A673 (cell line): ENCODE results near the gene EGFR. TPM values are rescaled to one million over a fixed set of nuclear protein-coding genes. Genes with fewer than 3 reads are reported as not detected.

Source experiments
- BruUV-seq: library from RNA; stranded (reverse); fragments of 400-500 nt; replicated peaks from 2 replicates; lab custom pipeline; 2021; lab: Mats Ljungman, UMichigan
- CTCF ChIA-PET: fragments of 300-600 bp; sonication (Branson Sonifier 250); formaldehyde crosslinking; loops from one replicate; lab custom pipeline; 2022; ENCODE audit warnings: antibody characterized with exemption; lab: Charles Lee
- POLR2A ChIA-PET: fragments of 300-600 bp; sonication (Branson Sonifier 250); formaldehyde crosslinking; loops from one replicate; lab custom pipeline; 2022; ENCODE audit warnings: antibody characterized with exemption; ENCODE audit not compliant: low non-redundant PET; lab: Charles Lee
- DNase-seq: peaks from one replicate; pipeline ENCODE4 v3.0.0-alpha.2; 2015; ENCODE audit warnings: low spot score
- H3K27ac ChIP-seq: fragments of 200-600 bp; sonication (generic); 2 replicates; pipeline ENCODE4 v1.5.1; 2016; ENCODE audit warnings: mixed run types, low read depth, mild to moderate bottlenecking, mixed read lengths, antibody characterized with exemption, low read length; ENCODE audit not compliant: poor library complexity, severe bottlenecking
- H3K27me3 ChIP-seq: fragments of 200-600 bp; sonication (generic); replicated peaks from 2 replicates; pipeline ENCODE4 v1.6.1; 2017; ENCODE audit warnings: mixed run types, low read depth, mild to moderate bottlenecking, mixed read lengths, antibody characterized with exemption, low read length; ENCODE audit not compliant: insufficient read depth, poor library complexity
- H3K36me3 ChIP-seq: fragments of 200-600 bp; sonication (generic); 2 replicates; pipeline ENCODE4 v1.6.1; 2016; ENCODE audit warnings: mixed run types, mild to moderate bottlenecking, mixed read lengths, antibody characterized with exemption, low read length; ENCODE audit not compliant: insufficient read depth, poor library complexity, severe bottlenecking
- H3K4me1 ChIP-seq: fragments of 200-600 bp; sonication (generic); 2 replicates; pipeline ENCODE4 v1.6.1; 2017; ENCODE audit warnings: mixed run types, mild to moderate bottlenecking, mixed read lengths, antibody characterized with exemption, low read length; ENCODE audit not compliant: insufficient read depth, poor library complexity, severe bottlenecking
- H3K4me3 ChIP-seq: fragments of 200-600 bp; sonication (generic); 2 replicates; pipeline ENCODE4 v1.5.1; 2016; ENCODE audit warnings: low read depth, mixed run types, mild to moderate bottlenecking, mixed read lengths, low read length; ENCODE audit not compliant: poor library complexity, severe bottlenecking
- H3K9me3 ChIP-seq: fragments of 200-600 bp; sonication (generic); 2 replicates; pipeline ENCODE4 v1.6.1; 2016; ENCODE audit warnings: mixed run types, low read depth, mild to moderate bottlenecking, mixed read lengths, antibody characterized with exemption, low read length; ENCODE audit not compliant: poor library complexity, severe bottlenecking
- CTCF ChIP-seq: fragments of 300-800, 200-600 bp; sonication (generic); conservative IDR thresholded peaks from 2 replicates; pipeline ENCODE4 v1.5.1; 2017; ENCODE audit warnings: low read depth, mild to moderate bottlenecking, antibody characterized with exemption, low read length, moderate library complexity, mixed read lengths
- EZH2 ChIP-seq: fragments of 200-600 bp; sonication (generic); IDR thresholded peaks from 2 replicates; pipeline ENCODE4 v1.6.1; 2017; ENCODE audit warnings: borderline replicate concordance, low read depth, mild to moderate bottlenecking, mixed read lengths, antibody characterized with exemption, low read length; ENCODE audit not compliant: poor library complexity, severe bottlenecking
- intact Hi-C: fragments of 100-400 bp; cut with micrococcal nuclease; formaldehyde crosslinking; loops from one replicate; pipeline ENCODE4 v1.10.0; 2022; ENCODE audit not compliant: unreplicated experiment
- total RNA-seq: library from RNA; stranded (reverse); gene quantifications from 2 replicates; pipeline ENCODE4 v1.2.3, GENCODE V29; 2021

EGFR gene
- total RNA-seq, 1 experiment from 2014 or later: 0.84 TPM

GRCh38 chr7:55192723-55193122, 173.9 kb downstream of the EGFR start:
- peak; percentile 75 for DNase-seq
- no peak overlapping the region for H3K27ac ChIP-seq
- H3K27me3 ChIP-seq: no peaks in the 10 kb centered on the region
- POLR2A ChIA-PET: no interaction called here
- intact Hi-C loops: no loop called here
- BruUV-seq: no TSS peak
- CTCF ChIA-PET: interaction anchor here (0.6 to 0.7 kb wide), 2 partner anchors 36 to 288 kb away, joined by 4 read pairs; no protein-coding TSS in a partner anchor
- no peaks in the 10 kb centered on the region for H3K9me3 ChIP-seq
- peaks cover 13% of the 10 kb centered on the region for H3K4me1 ChIP-seq
- no peaks in the 10 kb centered on the region for H3K36me3 ChIP-seq
- TF ChIP-seq EZH2 (no peak), CTCF (no peak)
- H3K4me3 ChIP-seq: no peak overlapping the region

- Histone ChIP-seq H3K4me1 (peaks cover 13% of the 10 kb centered on the region), H3K27me3 (no peaks in the 10 kb centered on the region), H3K9me3 (no peaks in the 10 kb centered on the region), H3K4me3 (no peak overlapping the region), H3K36me3 (no peaks in the 10 kb centered on the region), H3K27ac (no peak overlapping the region)
- CTCF ChIA-PET: no interaction called here
- DNase-seq: no peak
- intact Hi-C loops: no loop called here
- POLR2A ChIA-PET: no interaction called here
- no TSS peak for BruUV-seq
- TF ChIP-seq EZH2: no peak
- no peak for TF ChIP-seq CTCF
Observed at GRCh38 chr7:55193245-55193644, 174.4 kb downstream of the EGFR start.

GRCh38 chr7:55194522-55194921, 175.7 kb downstream of the EGFR start:
- Histone ChIP-seq H3K36me3 (no peaks in the 10 kb centered on the region), H3K27me3 (no peaks in the 10 kb centered on the region), H3K27ac (no peak overlapping the region), H3K9me3 (no peaks in the 10 kb centered on the region), H3K4me3 (no peak overlapping the region), H3K4me1 (peaks cover 13% of the 10 kb centered on the region)
- TF ChIP-seq CTCF: no peak
- no peak for TF ChIP-seq EZH2
- no peak for DNase-seq
- CTCF ChIA-PET: no interaction called here
- BruUV-seq: no TSS peak
- POLR2A ChIA-PET: no interaction called here
- intact Hi-C loops: no loop called here
